Measurements from ENCODE around the gene ACTR3C. TPM values are rescaled to one million over a fixed set of nuclear protein-coding genes. Genes with fewer than 3 reads are reported as not detected.
"Not testable (repeated sequence)": the region's sequence is repeated elsewhere in the genome, so short reads cannot be mapped to it uniquely, and the experiment has no call there.

The ACTR3C gene
- total RNA-seq, 2 experiments from 2014 or later = not detected

DNA sequence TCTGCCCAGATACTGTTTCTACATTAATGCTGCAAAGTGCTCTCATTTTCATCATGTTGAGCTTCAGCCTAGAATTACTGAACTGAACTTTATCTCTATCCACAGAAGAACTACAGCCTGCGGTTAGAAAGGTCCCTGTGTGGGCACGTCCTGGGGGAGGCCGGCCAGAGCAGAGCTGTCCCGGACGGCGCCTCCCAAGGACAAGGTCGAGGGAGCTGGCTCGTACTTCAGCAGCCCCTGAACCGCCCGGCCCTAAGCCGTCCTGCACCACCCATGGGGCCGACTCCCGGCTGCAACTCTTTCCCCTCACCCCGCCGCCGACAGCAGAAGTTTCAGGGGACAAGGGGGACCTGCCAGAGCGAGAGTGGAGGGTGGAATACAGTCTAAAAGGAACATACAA lies 54.5 kb downstream of the ACTR3C start:
- BruUV-seq (replicated peaks); H3K36me3 ChIP-seq (ENCODE audit: insufficient read depth, low read length): not testable (repeated sequence)

DNA sequence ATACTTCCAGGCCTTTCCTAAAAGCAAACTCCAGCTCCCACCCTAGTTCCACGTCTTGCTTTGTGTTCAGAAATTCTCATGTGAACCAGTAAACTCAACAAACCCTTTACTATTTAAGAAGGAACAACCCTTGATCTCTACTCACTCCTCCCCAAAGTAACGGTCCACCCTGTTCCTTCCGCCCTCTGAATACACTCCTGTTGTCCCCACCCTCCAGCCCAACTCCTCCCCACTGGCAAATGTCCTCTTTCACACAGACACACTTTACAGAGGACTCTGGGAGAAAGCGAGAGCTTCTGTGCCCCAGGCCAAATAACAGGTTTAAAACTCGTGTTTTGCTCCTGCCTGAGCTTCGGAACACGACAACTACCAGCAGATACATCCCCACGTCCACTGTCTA lies 55.1 kb downstream of the ACTR3C start:
- POLR2A ChIA-PET; BruUV-seq (replicated peaks): not testable (repeated sequence)

More for the DNA sequence above, 54.5 kb downstream of the ACTR3C start:
- POLR2A ChIA-PET; H3K4me3 ChIP-seq (ENCODE audit: low read depth, low read length, poor library complexity, severe bottlenecking); H2AFZ ChIP-seq (ENCODE audit: low read length); H3K9me3 ChIP-seq (ENCODE audit: low read length); intact Hi-C loops (cut with micrococcal nuclease; ENCODE audit: unreplicated experiment); DNase-seq (ENCODE audit: low spot score); H4K20me1 ChIP-seq (ENCODE audit: insufficient read depth, low read length); H3K4me1 ChIP-seq (ENCODE audit: insufficient read depth, low read length, poor library complexity, severe bottlenecking); H3K27ac ChIP-seq (ENCODE audit: low read depth, low read length, poor library complexity, severe bottlenecking); CTCF ChIA-PET (ENCODE audit: unreplicated experiment); H3K79me2 ChIP-seq (ENCODE audit: insufficient read depth, low read depth, low read length); H3K9me2 ChIP-seq (ENCODE audit: insufficient read depth, low read length); H3K4me2 ChIP-seq (ENCODE audit: low read length): not testable (repeated sequence)

DNA sequence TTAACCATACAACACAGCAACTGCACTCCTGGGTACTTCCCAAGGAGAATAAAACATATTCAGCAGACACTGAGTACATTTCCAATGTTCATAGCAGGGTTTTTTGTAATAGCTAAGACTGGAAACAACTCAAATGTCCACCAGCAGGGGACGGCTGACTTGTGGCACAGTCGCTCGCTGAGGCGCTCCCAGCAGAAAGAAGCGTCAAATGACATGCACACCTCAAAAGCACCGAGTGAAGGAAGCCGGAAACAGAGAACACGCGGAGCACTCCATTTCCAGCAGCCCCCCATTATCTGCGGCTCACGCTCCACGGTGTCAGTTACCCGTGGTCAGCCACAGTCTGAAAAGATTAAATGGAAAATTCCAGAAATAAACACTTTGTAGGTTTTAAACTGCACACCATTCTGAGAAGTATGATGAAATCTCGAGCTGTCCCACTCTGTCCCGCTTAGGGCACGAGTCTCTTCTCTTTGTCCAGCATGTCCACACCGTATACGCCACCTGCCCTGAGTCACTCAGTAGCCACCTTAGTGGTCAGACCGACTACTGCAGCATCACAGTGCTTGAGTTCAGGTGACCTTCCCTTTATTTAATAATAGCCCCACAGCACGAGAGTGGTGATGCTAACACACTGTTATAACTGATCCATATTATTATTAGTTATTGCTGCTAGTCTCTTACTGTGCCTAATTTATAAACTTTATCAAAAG lies 56.2 kb downstream of the ACTR3C start:
- H3K36me3 ChIP-seq (ENCODE audit: insufficient read depth, low read length); H3K79me2 ChIP-seq (ENCODE audit: insufficient read depth, low read depth, low read length); H3K27ac ChIP-seq (ENCODE audit: low read depth, low read length, poor library complexity, severe bottlenecking); H3K9me3 ChIP-seq (ENCODE audit: low read length); DNase-seq (ENCODE audit: low spot score); H3K4me1 ChIP-seq (ENCODE audit: insufficient read depth, low read length, poor library complexity, severe bottlenecking); H3K9me2 ChIP-seq (ENCODE audit: insufficient read depth, low read length); H4K20me1 ChIP-seq (ENCODE audit: insufficient read depth, low read length); intact Hi-C loops (cut with micrococcal nuclease; ENCODE audit: unreplicated experiment); H3K4me2 ChIP-seq (ENCODE audit: low read length); H2AFZ ChIP-seq (ENCODE audit: low read length); BruUV-seq (replicated peaks); H3K4me3 ChIP-seq (ENCODE audit: low read depth, low read length, poor library complexity, severe bottlenecking); CTCF ChIA-PET (ENCODE audit: unreplicated experiment); POLR2A ChIA-PET: not testable (repeated sequence)

More for the DNA sequence above, 55.1 kb downstream of the ACTR3C start:
- intact Hi-C loops (cut with micrococcal nuclease; ENCODE audit: unreplicated experiment); H3K79me2 ChIP-seq (ENCODE audit: insufficient read depth, low read depth, low read length); H3K4me1 ChIP-seq (ENCODE audit: insufficient read depth, low read length, poor library complexity, severe bottlenecking); DNase-seq (ENCODE audit: low spot score); CTCF ChIA-PET (ENCODE audit: unreplicated experiment); H3K27ac ChIP-seq (ENCODE audit: low read depth, low read length, poor library complexity, severe bottlenecking); H3K4me3 ChIP-seq (ENCODE audit: low read depth, low read length, poor library complexity, severe bottlenecking); H4K20me1 ChIP-seq (ENCODE audit: insufficient read depth, low read length); H3K9me2 ChIP-seq (ENCODE audit: insufficient read depth, low read length); H3K36me3 ChIP-seq (ENCODE audit: insufficient read depth, low read length); H3K4me2 ChIP-seq (ENCODE audit: low read length); H2AFZ ChIP-seq (ENCODE audit: low read length); H3K9me3 ChIP-seq (ENCODE audit: low read length): not testable (repeated sequence)

DNA sequence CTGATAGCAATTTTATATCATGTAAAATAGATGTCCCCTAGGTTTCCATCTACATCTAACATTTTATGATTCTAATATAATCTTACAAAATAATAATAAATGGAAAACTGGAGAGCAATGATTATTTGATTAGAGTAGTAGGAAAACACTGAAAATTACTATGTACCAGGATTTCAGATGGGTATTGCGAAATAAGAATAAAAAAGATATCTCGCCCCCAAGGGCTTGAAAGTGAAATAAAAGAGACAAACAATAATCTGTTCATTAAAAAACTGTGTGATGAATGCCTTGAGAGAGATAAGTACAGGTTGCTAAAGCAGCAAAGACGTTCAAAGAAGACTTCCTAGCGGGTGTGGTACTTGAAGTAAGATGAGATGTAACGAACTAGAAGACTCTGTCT lies 60.7 kb downstream of the ACTR3C start:
- H2AFZ ChIP-seq (ENCODE audit: low read length); POLR2A ChIA-PET; H3K79me2 ChIP-seq (ENCODE audit: insufficient read depth, low read depth, low read length); BruUV-seq (replicated peaks); H3K27ac ChIP-seq (ENCODE audit: low read depth, low read length, poor library complexity, severe bottlenecking); DNase-seq (ENCODE audit: low spot score); H3K36me3 ChIP-seq (ENCODE audit: insufficient read depth, low read length); H3K4me3 ChIP-seq (ENCODE audit: low read depth, low read length, poor library complexity, severe bottlenecking); H4K20me1 ChIP-seq (ENCODE audit: insufficient read depth, low read length); intact Hi-C loops (cut with micrococcal nuclease; ENCODE audit: unreplicated experiment); H3K9me3 ChIP-seq (ENCODE audit: low read length); H3K4me1 ChIP-seq (ENCODE audit: insufficient read depth, low read length, poor library complexity, severe bottlenecking); H3K9me2 ChIP-seq (ENCODE audit: insufficient read depth, low read length); CTCF ChIA-PET (ENCODE audit: unreplicated experiment); H3K4me2 ChIP-seq (ENCODE audit: low read length): not testable (repeated sequence)

DNA sequence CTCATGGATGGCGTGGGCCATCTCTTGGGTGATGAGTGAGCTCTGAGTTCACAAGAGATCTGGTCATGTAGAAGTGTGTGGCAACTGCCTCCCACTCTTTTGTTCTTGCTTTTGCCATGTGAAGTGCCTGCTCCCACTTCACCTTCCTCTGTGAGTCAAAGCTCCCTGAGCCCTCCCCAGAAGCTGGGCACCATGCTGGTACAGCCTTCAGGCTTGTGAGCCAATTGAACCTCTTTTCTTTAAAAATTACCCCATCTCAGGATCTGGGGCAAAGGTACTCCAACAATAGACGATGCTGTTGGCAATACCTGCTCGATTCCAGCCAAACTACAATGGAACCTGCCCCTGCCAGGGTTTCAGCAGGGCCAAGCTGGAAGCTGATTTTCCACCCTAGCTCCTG lies 75.6 kb downstream of the ACTR3C start:
- intact Hi-C loops (cut with micrococcal nuclease; ENCODE audit: unreplicated experiment); H3K4me2 ChIP-seq (ENCODE audit: low read length); H3K27ac ChIP-seq (ENCODE audit: low read depth, low read length, poor library complexity, severe bottlenecking); BruUV-seq (replicated peaks); H3K4me3 ChIP-seq (ENCODE audit: low read depth, low read length, poor library complexity, severe bottlenecking); H3K9me3 ChIP-seq (ENCODE audit: low read length); H4K20me1 ChIP-seq (ENCODE audit: insufficient read depth, low read length); POLR2A ChIA-PET; H3K4me1 ChIP-seq (ENCODE audit: insufficient read depth, low read length, poor library complexity, severe bottlenecking); H2AFZ ChIP-seq (ENCODE audit: low read length); H3K9me2 ChIP-seq (ENCODE audit: insufficient read depth, low read length); DNase-seq (ENCODE audit: low spot score); CTCF ChIA-PET (ENCODE audit: unreplicated experiment); H3K36me3 ChIP-seq (ENCODE audit: insufficient read depth, low read length); H3K79me2 ChIP-seq (ENCODE audit: insufficient read depth, low read depth, low read length): not testable (repeated sequence)

DNA sequence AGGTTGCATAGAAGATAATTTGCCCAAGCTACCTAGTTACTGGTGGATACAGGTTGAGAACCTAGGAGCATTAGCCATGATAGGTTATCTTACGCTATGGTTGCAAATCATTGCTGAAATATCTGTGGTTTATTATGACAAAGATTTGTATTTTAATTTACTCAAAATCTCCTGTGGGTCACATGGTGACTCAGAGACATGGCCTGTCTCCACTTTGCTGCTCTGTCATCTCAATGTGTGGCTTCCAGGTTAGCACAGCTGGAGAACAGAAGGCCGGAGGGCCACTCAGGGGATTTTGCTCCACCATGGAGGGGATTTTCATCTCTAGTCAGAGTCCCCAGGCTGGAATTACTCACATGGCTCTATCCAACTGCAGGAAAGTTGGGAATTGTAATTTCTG lies 78.1 kb downstream of the ACTR3C start:
- H4K20me1 ChIP-seq (ENCODE audit: insufficient read depth, low read length); CTCF ChIA-PET (ENCODE audit: unreplicated experiment); BruUV-seq (replicated peaks); H3K9me2 ChIP-seq (ENCODE audit: insufficient read depth, low read length); POLR2A ChIA-PET; H3K9me3 ChIP-seq (ENCODE audit: low read length); H3K36me3 ChIP-seq (ENCODE audit: insufficient read depth, low read length); H3K79me2 ChIP-seq (ENCODE audit: insufficient read depth, low read depth, low read length); H3K27ac ChIP-seq (ENCODE audit: low read depth, low read length, poor library complexity, severe bottlenecking); H2AFZ ChIP-seq (ENCODE audit: low read length); H3K4me2 ChIP-seq (ENCODE audit: low read length); H3K4me3 ChIP-seq (ENCODE audit: low read depth, low read length, poor library complexity, severe bottlenecking); H3K4me1 ChIP-seq (ENCODE audit: insufficient read depth, low read length, poor library complexity, severe bottlenecking); DNase-seq (ENCODE audit: low spot score); intact Hi-C loops (cut with micrococcal nuclease; ENCODE audit: unreplicated experiment): not testable (repeated sequence)

DNA sequence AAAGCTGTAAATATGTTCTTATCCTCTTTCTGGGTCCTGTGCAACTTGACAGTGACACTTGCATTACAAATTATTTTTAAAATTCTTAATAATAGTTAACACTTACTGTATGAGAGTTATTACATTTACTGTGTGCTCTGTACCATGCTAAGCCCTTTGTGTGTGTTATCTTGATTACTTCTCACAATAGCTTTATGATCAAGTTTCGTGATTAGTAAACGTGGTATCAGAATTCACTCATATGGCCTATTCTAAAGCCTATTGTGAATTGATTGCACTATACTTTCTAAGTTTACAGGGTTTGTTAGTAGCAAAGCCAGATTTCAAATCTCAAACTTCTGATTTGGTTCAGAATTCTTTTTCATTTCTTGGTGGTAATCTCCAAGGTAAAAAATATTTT lies 80.4 kb downstream of the ACTR3C start:
- DNase-seq (ENCODE audit: low spot score); H3K9me3 ChIP-seq (ENCODE audit: low read length); BruUV-seq (replicated peaks); intact Hi-C loops (cut with micrococcal nuclease; ENCODE audit: unreplicated experiment); H4K20me1 ChIP-seq (ENCODE audit: insufficient read depth, low read length); H3K9me2 ChIP-seq (ENCODE audit: insufficient read depth, low read length); H3K4me3 ChIP-seq (ENCODE audit: low read depth, low read length, poor library complexity, severe bottlenecking); H3K36me3 ChIP-seq (ENCODE audit: insufficient read depth, low read length); H2AFZ ChIP-seq (ENCODE audit: low read length); H3K4me1 ChIP-seq (ENCODE audit: insufficient read depth, low read length, poor library complexity, severe bottlenecking); POLR2A ChIA-PET; H3K4me2 ChIP-seq (ENCODE audit: low read length); H3K79me2 ChIP-seq (ENCODE audit: insufficient read depth, low read depth, low read length); H3K27ac ChIP-seq (ENCODE audit: low read depth, low read length, poor library complexity, severe bottlenecking); CTCF ChIA-PET (ENCODE audit: unreplicated experiment): not testable (repeated sequence)
